ENCODE results near the gene PP2D1.
"Not testable (repeated sequence)": the region's sequence is repeated elsewhere in the genome, so short reads cannot be mapped to it uniquely, and the experiment has no call there.

The PP2D1 gene

GRCh38 chr3:19967812-19968211 lies 44.3 kb downstream of the PP2D1 start:
- no peak for DNase-seq (ENCODE audit: low read depth in 2 of 2)

GRCh38 chr3:19967208-19967607 lies 44.9 kb downstream of the PP2D1 start:
- DNase-seq (ENCODE audit: low read depth in 2 of 2): no peak

GRCh38 chr3:19961960-19962359 lies 50.1 kb downstream of the PP2D1 start:
- DNase-seq (ENCODE audit: low read depth in 2 of 2): no peak

- no peak for DNase-seq (ENCODE audit: low read depth in 2 of 2)
Observed at GRCh38 chr3:19960696-19961095, 51.4 kb downstream of the PP2D1 start.

GRCh38 chr3:19959505-19959904 lies 52.6 kb downstream of the PP2D1 start:
- no peak for DNase-seq (ENCODE audit: low read depth in 2 of 2)

- DNase-seq (ENCODE audit: low read depth in 2 of 2): not testable (repeated sequence)
Observed at GRCh38 chr3:19957354-19957753, 54.7 kb downstream of the PP2D1 start.

- no peak for DNase-seq (ENCODE audit: low read depth in 2 of 2)
Observed at GRCh38 chr3:19954676-19955075, 57.4 kb downstream of the PP2D1 start.

- DNase-seq (ENCODE audit: low read depth in 2 of 2): no peak
Observed at GRCh38 chr3:19950316-19950715, 61.7 kb downstream of the PP2D1 start.

GRCh38 chr3:19948226-19948591 lies 63.9 kb downstream of the PP2D1 start:
- DNase-seq (ENCODE audit: low read depth in 2 of 2): no peak

GRCh38 chr3:19947549-19948225 lies 64.4 kb downstream of the PP2D1 start:
- peak in 1 of 2 donors; percentile 33 for DNase-seq (ENCODE audit: low read depth in 2 of 2)

GRCh38 chr3:19946832-19947548 lies 65.1 kb downstream of the PP2D1 start, which contains the start of gene RAB5A:
TSS of gene RAB5A (plus strand) at chr3:19947097. CDS start at chr3:19950899, 3,802 bp downstream.
- peak; percentile 93 to 96 for DNase-seq (ENCODE audit: low read depth in 2 of 2)

GRCh38 chr3:19945969-19946831 lies 65.9 kb downstream of the PP2D1 start:
- no peak for DNase-seq (ENCODE audit: low read depth in 2 of 2)

GRCh38 chr3:19945534-19945933 lies 66.5 kb downstream of the PP2D1 start:
- DNase-seq (ENCODE audit: low read depth in 2 of 2): no peak

- no peak for DNase-seq (ENCODE audit: low read depth in 2 of 2)
Observed at GRCh38 chr3:19940643-19941042, 71.4 kb downstream of the PP2D1 start.

GRCh38 chr3:19938295-19938627 lies 73.8 kb downstream of the PP2D1 start:
- DNase-seq (ENCODE audit: low read depth in 2 of 2): no peak

- no peak for DNase-seq (ENCODE audit: low read depth in 2 of 2)
Observed at GRCh38 chr3:19937459-19938294, 74.4 kb downstream of the PP2D1 start.
